Diencephalon (tissue), 1 donor: ENCODE measurements around the gene BRD4. TPM values are rescaled to one million over a fixed set of nuclear protein-coding genes. Genes with fewer than 3 reads are reported as not detected.

Source experiments
- small RNA-seq: library from RNA; depleted of rRNA; stranded (forward); fragments of <200 nt; gene quantifications from one replicate; pipeline ENCODE3, GENCODE V24; 2014
- total RNA-seq: library from RNA; depleted of rRNA; stranded (reverse); fragments of >200 nt; gene quantifications from one replicate; pipeline ENCODE4 v1.2.3, GENCODE V29; 2014

The BRD4 gene
- 14.8 TPM for total RNA-seq

GRCh38 chr19:15332311-15332996 is at the start of gene BRD4:
Gene BRD4 (minus strand): TSS chr19:15332539. CDS start chr19:15273099, 59,440 bp downstream.

GRCh38 chr19:15379083-15379998 is 47.0 kb upstream of the BRD4 start, which contains the start of gene AKAP8:
Gene AKAP8 (minus strand): TSS chr19:15379787. CDS start chr19:15379731, 56 bp downstream.

GRCh38 chr19:15200553-15201364 is 131.6 kb downstream of the BRD4 start, which contains the start of gene NOTCH3:
Gene NOTCH3 (minus strand): TSS chr19:15200995. CDS start chr19:15200905, 90 bp downstream.

Small RNA genes within 50 kb of the gene (small RNA-seq; reads per million reads assigned to genes)
- not detected for gene AC005776.1

Other genes with a start within 250 kb of the BRD4 start
- 3.9 TPM for gene SYDE1, start 225.1 kb downstream of the BRD4 start, total RNA-seq
- gene NOTCH3, start 131.5 kb downstream of the BRD4 start, total RNA-seq, result 16.6 TPM
- gene EPHX3, start 100.1 kb downstream of the BRD4 start, total RNA-seq, result 0.46 TPM
- gene AKAP8, start 47.2 kb upstream of the BRD4 start, total RNA-seq, result 11.8 TPM
- 68.0 TPM for gene AKAP8L, start 86.4 kb upstream of the BRD4 start, total RNA-seq
- gene WIZ, start 117.4 kb upstream of the BRD4 start, total RNA-seq, result 20.3 TPM
- gene RASAL3, start 132.0 kb upstream of the BRD4 start, total RNA-seq, result 1.2 TPM
- gene PGLYRP2, start 147.0 kb upstream of the BRD4 start, total RNA-seq, result not detected
- gene CYP4F22, start 176.0 kb upstream of the BRD4 start, total RNA-seq, result not detected